ENCODE measurements around the gene C1QTNF5.

GRCh38 chr11:119371778-119372182 lies 31.1 kb upstream of the C1QTNF5 start:
- peak; percentile 11 to 35 (median 30) for TF ChIP-seq CTCF (IDR thresholded peaks at IDR 0.05)
- TF ChIP-seq POLR2A (IDR thresholded peaks at IDR 0.05), result no peak
